ENCODE results near the gene TVP23B. TPM values are rescaled to one million over a fixed set of nuclear protein-coding genes. Genes with fewer than 3 reads are reported as not detected.
"Not testable (repeated sequence)": the region's sequence is repeated elsewhere in the genome, so short reads cannot be mapped to it uniquely, and the experiment has no call there.

The TVP23B gene
- total RNA-seq, 1 donor from 2014 or later = 35.0 TPM

DNA sequence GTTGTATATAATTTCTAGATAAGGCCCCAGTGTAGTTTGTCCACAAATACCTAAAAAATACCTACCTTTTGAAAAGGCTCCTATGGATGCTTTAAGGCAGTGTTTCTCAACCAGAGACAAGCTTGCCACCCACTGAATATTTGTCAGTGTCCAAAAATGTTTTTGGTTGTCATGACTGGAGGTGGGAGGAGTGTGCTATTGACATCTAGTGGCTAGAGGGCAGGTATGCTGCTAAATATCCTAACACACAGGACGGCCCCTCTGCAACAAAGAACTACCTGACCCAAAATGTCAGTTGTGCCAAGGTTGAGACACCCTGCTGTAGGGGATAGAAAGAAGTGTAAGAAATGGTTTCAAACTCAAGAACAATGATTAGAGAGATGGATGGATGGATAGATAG, 10.4 kb downstream of the TVP23B start:
- not testable (repeated sequence) for DNase-seq

GRCh38 chr17:18794841-18795240, 13.9 kb downstream of the TVP23B start:
- not testable (repeated sequence) for DNase-seq

DNA sequence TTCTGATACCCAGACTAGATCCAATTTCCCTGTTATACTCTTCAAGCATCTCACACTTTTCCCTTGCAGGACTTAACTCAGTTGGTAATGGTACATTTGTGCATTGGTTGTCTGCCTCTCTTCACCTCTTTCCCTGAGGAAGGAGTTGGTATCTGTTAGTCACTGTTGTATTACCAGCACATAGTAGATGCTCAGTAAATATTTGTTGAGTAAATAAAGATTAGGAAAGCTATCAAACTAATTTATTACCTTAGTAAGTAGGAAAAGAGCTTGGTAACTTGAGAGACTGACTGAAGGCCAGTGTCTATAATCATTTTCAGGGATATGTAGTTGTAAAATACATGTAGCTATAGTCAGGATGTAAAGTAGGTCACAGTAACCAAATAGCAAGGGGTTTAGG, 15.9 kb downstream of the TVP23B start:
- DNase-seq = not testable (repeated sequence)

DNA sequence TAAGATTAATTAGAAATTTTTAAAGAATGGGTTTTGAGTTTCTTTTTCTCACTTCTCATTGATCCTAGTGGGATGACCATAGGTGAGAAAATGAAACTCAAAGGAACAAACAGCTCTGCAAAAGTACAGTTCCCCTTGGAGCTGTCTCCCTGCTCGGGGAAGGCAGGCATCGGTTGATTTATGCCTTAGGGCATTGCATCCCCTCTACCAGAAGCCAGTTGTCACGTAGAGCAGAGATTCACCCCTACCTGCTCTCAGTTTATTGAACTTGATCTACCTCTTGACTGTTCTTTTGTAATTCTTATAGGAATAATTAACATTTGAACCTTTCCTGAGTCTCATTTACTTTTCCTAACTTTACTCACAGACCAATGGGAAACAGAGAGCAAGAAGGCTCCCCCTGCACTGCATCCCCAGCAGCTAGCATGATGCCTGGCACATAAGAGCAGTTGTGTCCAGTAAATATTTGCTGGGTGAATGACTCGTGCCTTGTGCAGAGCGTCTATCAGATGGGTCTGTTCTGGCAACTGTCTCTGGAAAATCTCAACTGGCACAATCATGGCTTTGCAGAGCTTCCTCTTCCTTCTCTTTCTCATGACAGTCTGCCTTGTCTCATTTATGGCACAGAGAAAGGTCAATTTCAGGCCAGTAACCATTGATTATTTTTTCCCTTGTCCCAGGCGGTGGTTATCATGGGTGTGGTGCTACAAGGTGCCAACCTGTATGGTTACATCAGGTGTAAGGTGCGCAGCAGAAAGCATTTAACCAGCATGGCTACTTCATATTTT, 22.7 kb downstream of the TVP23B start:
- not testable (repeated sequence) for DNase-seq

DNA sequence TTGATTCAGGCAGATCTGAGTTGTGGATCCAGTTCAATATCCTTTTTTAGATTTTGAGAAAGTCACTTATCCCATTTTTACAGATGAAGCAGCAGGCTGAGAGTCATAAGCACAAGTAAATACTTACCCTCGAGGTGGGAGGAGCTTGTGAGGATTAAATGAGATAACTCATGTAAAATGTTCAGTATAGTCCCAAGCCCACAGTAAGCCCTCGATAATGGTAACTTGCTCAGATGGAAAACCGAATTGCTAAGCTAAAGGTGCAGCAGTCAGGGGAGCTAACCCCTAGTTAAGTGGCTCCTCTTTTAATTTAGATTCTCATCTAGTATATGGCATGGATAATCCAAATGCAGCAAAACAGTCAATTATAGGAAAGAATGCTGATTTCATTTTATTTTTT, 34.9 kb downstream of the TVP23B start:
- DNase-seq = not testable (repeated sequence)

GRCh38 chr17:18816489-18817371, 35.7 kb downstream of the TVP23B start:
- DNase-seq = peak; percentile 79

DNA sequence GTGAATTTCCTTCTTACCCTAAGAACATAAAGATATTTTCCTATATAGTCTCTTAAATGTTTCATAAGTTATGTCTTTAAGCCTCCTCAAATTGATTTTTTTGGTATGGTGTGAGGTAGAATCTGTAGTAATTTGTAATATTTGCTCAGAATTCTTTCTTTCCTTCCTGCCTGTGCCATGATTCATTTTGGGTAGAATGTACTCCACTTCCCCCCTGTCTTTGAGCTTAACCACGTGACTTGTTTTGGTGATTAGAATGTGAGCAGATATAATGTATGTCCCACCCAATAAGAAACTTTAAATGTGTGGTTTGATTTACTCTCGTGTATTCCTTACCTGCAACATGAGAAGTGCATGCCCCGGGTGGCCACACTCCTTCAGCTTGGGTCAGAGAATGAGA, 40.4 kb downstream of the TVP23B start:
- DNase-seq = not testable (repeated sequence)

DNA sequence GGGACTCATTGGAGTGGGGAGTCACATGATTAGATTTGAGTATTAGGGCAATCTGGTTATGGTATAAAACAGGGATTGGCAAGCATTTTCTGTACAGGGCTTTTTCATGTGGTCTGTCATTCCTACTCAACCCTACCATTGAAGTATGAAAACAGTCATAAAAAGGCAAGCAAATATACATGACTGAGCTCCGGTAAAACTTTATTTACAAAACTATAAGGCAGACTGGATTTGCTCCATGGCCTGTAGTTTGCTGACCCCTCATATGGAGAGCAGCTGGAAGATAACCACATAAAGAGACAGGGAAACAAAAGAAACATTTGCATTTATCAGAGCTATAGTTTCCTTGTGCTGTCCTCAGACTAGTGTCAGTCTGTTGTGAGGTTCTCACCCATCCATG, 46.6 kb downstream of the TVP23B start:
- DNase-seq = not testable (repeated sequence)

DNA sequence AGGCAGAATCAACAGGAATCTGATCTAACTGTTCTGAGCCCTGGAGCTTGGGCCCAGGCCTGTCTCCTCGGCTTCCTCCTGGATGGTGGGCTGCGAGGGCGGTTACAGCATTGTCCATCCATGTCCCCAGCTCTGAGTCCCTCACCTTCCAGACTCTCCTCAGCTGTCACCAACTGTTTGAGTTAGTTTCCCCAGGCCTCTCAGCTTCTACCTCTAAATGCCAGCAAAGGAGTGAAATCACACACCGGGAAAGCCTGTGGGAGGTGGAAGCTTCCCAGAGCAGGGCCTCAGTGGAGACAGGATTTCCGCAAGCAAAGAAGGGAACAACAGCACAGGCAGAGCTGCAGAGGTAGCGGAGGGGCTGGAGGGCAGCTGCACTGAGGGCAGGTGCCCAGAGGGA, 67.5 kb downstream of the TVP23B start:
- no peak for DNase-seq

DNA sequence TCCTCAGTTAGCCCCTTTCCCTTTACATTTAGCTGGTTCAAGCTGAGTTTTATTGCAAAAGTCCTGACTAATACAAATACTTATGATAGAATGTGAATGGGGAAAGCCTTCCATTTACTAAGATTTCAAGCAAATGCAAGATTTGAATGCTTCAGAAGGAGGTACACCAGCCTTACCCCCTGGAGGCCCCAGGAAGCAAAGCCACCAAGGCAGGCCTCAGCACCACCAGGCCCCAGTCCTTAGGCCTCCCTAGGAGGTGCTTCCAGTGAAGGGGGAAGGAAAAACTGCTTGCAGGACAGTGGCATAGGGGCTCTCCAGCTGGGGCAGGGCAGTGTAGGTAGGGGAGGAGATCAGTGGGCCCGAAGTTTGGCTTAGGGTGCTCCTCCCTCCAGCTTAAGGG, 69.7 kb downstream of the TVP23B start:
- DNase-seq = no peak

GRCh38 chr17:18851201-18851600, 70.2 kb downstream of the TVP23B start:
- no peak for DNase-seq

GRCh38 chr17:18854956-18855355, 74.0 kb downstream of the TVP23B start:
- no peak for DNase-seq

GRCh38 chr17:18855831-18856569, 75.0 kb downstream of the TVP23B start:
- DNase-seq = peak; percentile 99

Other genes starting within 250 kb of the TVP23B start
- gene TBC1D28, start 136.8 kb upstream of the TVP23B start, total RNA-seq = not detected
- gene FOXO3B, start 98.9 kb upstream of the TVP23B start, total RNA-seq = 4.8 TPM
- gene FBXW10, start 37.1 kb upstream of the TVP23B start, total RNA-seq = 0.31 TPM
- gene PRPSAP2, start 76.9 kb downstream of the TVP23B start, total RNA-seq = 43.1 TPM
- gene SLC5A10, start 171.0 kb downstream of the TVP23B start, total RNA-seq = not detected
- gene FAM83G, start 223.6 kb downstream of the TVP23B start, total RNA-seq = 10.2 TPM

Measured in tongue (tissue), 2 donors.